ENCODE measurements around the gene PITPNB.

The PITPNB gene

GRCh38 chr22:27878541-27878940 lies 40.5 kb downstream of the PITPNB start:
- Histone ChIP-seq H3K4me1 (ENCODE audit: control insufficient read depth, insufficient read depth, low read length) (peaks cover 49% of the 10 kb centered on the region), H3K9me3 (ENCODE audit: control insufficient read depth, low read length) (no peaks in the 10 kb centered on the region), H3K9ac (ENCODE audit: low read length) (no peak overlapping the region)

DNA sequence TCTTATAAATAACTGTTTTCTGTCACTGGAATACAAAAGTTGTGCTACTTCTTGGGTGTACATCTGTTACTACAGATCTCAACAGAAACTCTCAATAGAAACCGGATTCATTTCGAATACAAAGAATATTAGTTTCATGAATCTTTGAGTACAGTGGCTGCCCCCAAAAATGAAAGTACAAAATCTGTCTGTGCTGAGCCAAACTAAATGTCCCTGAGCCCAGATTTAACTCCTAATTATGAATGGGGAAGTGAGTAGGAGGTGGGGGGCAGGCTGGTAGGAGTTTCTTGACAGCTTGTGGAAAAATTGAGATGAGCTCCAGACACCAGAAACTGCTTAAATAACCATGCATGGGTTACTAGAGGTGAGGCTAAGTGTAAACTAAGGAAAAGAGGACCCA lies 41.6 kb downstream of the PITPNB start:
- no peaks in the 10 kb centered on the region for H3K27me3 ChIP-seq (replicated peaks; ENCODE audit: control insufficient read depth, insufficient read depth, low read length)
- peaks cover 12% of the 10 kb centered on the region for H3K36me3 ChIP-seq (ENCODE audit: control insufficient read depth, insufficient read depth, low read length, severe bottlenecking)
- H3K9me3 ChIP-seq (ENCODE audit: control insufficient read depth, low read length) = no peaks in the 10 kb centered on the region
- no peak overlapping the region for H3K9ac ChIP-seq (ENCODE audit: low read length)
- no peak for DNase-seq (ENCODE audit: low read depth)
- peaks cover 54% of the 10 kb centered on the region for H3K4me1 ChIP-seq (ENCODE audit: control insufficient read depth, insufficient read depth, low read length)
- H3K4me3 ChIP-seq (ENCODE audit: low read length) = no peak overlapping the region

More at GRCh38 chr22:27878541-27878940, 40.5 kb downstream of the PITPNB start:
- no peak for DNase-seq (ENCODE audit: low read depth)
- no peaks in the 10 kb centered on the region for H3K27me3 ChIP-seq (replicated peaks; ENCODE audit: control insufficient read depth, insufficient read depth, low read length)
- H3K36me3 ChIP-seq (ENCODE audit: control insufficient read depth, insufficient read depth, low read length, severe bottlenecking) = peaks cover 11% of the 10 kb centered on the region
- no peak overlapping the region for H3K4me3 ChIP-seq (ENCODE audit: low read length)

DNA sequence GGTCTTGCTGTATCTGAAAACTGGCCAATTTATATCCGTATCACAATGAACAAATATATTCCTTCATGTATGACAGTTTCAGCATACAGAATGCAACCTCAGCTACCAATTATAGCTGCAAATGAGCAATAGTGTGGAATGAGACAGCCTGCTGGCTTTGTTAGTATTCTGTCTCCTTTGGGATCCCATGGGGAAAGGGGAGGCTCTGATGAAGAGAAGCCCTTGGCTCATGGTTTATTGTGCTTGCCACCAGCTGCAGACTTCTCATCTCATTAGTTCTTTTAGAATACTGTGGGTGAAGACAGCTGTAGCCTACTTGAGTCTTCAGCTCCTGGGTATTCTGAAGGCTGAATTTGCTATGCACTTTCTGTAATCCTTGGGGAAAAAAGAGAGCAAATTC lies 42.4 kb downstream of the PITPNB start:
- Histone ChIP-seq H3K4me3 (ENCODE audit: low read length) (no peak overlapping the region), H3K36me3 (ENCODE audit: control insufficient read depth, insufficient read depth, low read length, severe bottlenecking) (peaks cover 19% of the 10 kb centered on the region), H3K27me3 (replicated peaks; ENCODE audit: control insufficient read depth, insufficient read depth, low read length) (no peaks in the 10 kb centered on the region), H3K9ac (ENCODE audit: low read length) (no peak overlapping the region), H3K4me1 (ENCODE audit: control insufficient read depth, insufficient read depth, low read length) (peaks cover 52% of the 10 kb centered on the region), H3K9me3 (ENCODE audit: control insufficient read depth, low read length) (no peaks in the 10 kb centered on the region)
- DNase-seq (ENCODE audit: low read depth) = peak; percentile 47

DNA sequence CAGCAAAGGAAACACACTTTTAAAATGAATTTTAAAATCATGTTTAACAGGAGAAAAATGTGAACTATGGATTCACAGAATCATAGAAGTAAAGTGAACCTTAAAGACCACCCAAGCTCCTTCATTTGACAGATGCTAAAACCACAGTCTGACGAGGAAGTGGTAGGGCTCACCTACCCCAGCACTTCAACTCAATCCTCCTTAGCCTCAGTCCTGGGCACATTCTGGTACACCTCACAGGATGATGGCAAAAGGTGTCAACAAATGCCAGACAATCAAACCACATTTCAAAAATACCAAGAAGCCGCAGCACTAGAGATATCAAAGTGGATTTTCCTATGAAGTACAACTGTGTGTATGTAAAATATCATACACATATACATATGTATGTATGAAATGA lies 43.1 kb downstream of the PITPNB start:
- Histone ChIP-seq H3K4me1 (ENCODE audit: control insufficient read depth, insufficient read depth, low read length) (peaks cover 44% of the 10 kb centered on the region), H3K9me3 (ENCODE audit: control insufficient read depth, low read length) (no peaks in the 10 kb centered on the region), H3K9ac (ENCODE audit: low read length) (no peak overlapping the region), H3K27me3 (replicated peaks; ENCODE audit: control insufficient read depth, insufficient read depth, low read length) (no peaks in the 10 kb centered on the region), H3K4me3 (ENCODE audit: low read length) (no peak overlapping the region), H3K36me3 (ENCODE audit: control insufficient read depth, insufficient read depth, low read length, severe bottlenecking) (peaks cover 26% of the 10 kb centered on the region)
- no peak for DNase-seq (ENCODE audit: low read depth)

- Histone ChIP-seq H3K4me1 (ENCODE audit: control insufficient read depth, insufficient read depth, low read length) (peaks cover 42% of the 10 kb centered on the region), H3K36me3 (ENCODE audit: control insufficient read depth, insufficient read depth, low read length, severe bottlenecking) (peaks cover 38% of the 10 kb centered on the region), H3K9ac (ENCODE audit: low read length) (no peak overlapping the region), H3K27me3 (replicated peaks; ENCODE audit: control insufficient read depth, insufficient read depth, low read length) (no peaks in the 10 kb centered on the region), H3K4me3 (ENCODE audit: low read length) (no peak overlapping the region), H3K9me3 (ENCODE audit: control insufficient read depth, low read length) (no peaks in the 10 kb centered on the region)
- no peak for DNase-seq (ENCODE audit: low read depth)
These were observed 44.3 kb downstream of the PITPNB start for GRCh38 chr22:27874764-27875163.

DNA sequence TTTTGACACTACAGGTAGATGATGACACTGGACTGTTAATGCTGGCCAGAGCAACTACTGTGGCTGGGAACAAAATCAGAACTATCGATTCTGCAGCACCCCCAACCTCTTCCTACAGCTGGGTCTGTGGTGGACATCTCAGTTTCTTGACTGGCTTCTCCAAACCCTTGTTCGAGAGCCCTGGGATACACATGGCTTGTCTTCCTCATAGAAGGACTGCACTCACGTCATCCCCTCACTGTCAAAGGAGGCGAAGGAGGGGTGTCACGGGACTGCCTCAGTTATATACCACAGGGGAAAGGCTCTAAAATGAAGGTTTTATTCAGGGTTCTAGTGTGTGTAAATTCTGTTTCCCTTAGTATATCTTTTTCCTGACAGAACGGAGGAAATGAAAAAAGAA lies 44.9 kb downstream of the PITPNB start:
- H3K9me3 ChIP-seq (ENCODE audit: control insufficient read depth, low read length) = no peaks in the 10 kb centered on the region
- H3K27me3 ChIP-seq (replicated peaks; ENCODE audit: control insufficient read depth, insufficient read depth, low read length) = no peaks in the 10 kb centered on the region
- no peak overlapping the region for H3K4me3 ChIP-seq (ENCODE audit: low read length)
- no peak for DNase-seq (ENCODE audit: low read depth)
- peaks cover 42% of the 10 kb centered on the region for H3K4me1 ChIP-seq (ENCODE audit: control insufficient read depth, insufficient read depth, low read length)
- H3K9ac ChIP-seq (ENCODE audit: low read length) = no peak overlapping the region
- peaks cover 44% of the 10 kb centered on the region for H3K36me3 ChIP-seq (ENCODE audit: control insufficient read depth, insufficient read depth, low read length, severe bottlenecking)

DNA sequence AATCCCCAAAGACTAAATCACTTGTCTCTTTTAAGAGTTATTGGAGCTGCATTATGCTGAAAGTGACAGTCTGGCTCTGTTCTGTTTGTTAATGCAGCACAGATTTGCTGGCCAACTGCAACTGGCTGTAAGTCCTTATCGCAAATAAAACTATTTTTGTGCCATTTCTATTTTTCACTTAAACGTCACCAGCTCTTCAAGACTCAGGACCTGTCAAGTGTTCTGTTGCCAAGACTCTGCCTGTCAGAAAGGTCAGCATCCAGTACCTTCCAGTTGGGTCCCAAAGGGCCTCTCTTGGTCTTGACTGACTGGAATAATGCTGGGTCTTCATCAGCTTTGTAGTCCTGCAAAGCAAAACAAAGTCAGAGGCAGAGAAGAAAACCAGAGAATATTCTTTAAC lies 45.6 kb downstream of the PITPNB start:
- DNase-seq (ENCODE audit: low read depth) = no peak
- Histone ChIP-seq H3K9me3 (ENCODE audit: control insufficient read depth, low read length) (no peaks in the 10 kb centered on the region), H3K27me3 (replicated peaks; ENCODE audit: control insufficient read depth, insufficient read depth, low read length) (no peaks in the 10 kb centered on the region), H3K9ac (ENCODE audit: low read length) (peak overlapping the region; percentile 13), H3K4me3 (ENCODE audit: low read length) (no peak overlapping the region), H3K4me1 (ENCODE audit: control insufficient read depth, insufficient read depth, low read length) (peaks cover 42% of the 10 kb centered on the region), H3K36me3 (ENCODE audit: control insufficient read depth, insufficient read depth, low read length, severe bottlenecking) (peaks cover 44% of the 10 kb centered on the region)

DNA sequence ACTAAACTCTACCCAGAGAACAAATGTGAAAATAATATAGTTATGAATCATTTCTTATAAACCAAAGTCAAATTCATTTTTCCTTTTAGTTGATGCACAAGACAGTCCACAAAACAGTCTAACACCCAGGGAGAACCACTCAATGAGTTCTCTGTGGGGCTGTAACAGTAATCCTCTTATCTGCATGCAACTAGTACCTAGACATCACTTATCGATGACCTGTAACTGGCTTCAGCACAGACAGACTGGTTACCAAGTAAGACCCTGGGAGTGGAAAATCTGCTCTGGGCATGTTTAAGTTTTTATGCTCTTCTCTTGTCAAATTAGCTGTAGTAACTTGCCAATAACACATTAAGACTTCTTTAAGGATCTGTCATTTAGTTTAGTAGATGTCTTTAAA lies 46.6 kb downstream of the PITPNB start:
- no peak for DNase-seq (ENCODE audit: low read depth)
- no peak overlapping the region for H3K4me3 ChIP-seq (ENCODE audit: low read length)
- no peaks in the 10 kb centered on the region for H3K9me3 ChIP-seq (ENCODE audit: control insufficient read depth, low read length)
- H3K27me3 ChIP-seq (replicated peaks; ENCODE audit: control insufficient read depth, insufficient read depth, low read length) = no peaks in the 10 kb centered on the region
- peaks cover 44% of the 10 kb centered on the region for H3K36me3 ChIP-seq (ENCODE audit: control insufficient read depth, insufficient read depth, low read length, severe bottlenecking)
- H3K9ac ChIP-seq (ENCODE audit: low read length) = no peak overlapping the region
- H3K4me1 ChIP-seq (ENCODE audit: control insufficient read depth, insufficient read depth, low read length) = peaks cover 48% of the 10 kb centered on the region

- H3K4me1 ChIP-seq (ENCODE audit: control insufficient read depth, insufficient read depth, low read length) = peaks cover 48% of the 10 kb centered on the region
- no peaks in the 10 kb centered on the region for H3K9me3 ChIP-seq (ENCODE audit: control insufficient read depth, low read length)
- DNase-seq (ENCODE audit: low read depth) = no peak
- no peak overlapping the region for H3K4me3 ChIP-seq (ENCODE audit: low read length)
- peaks cover 44% of the 10 kb centered on the region for H3K36me3 ChIP-seq (ENCODE audit: control insufficient read depth, insufficient read depth, low read length, severe bottlenecking)
- no peak overlapping the region for H3K9ac ChIP-seq (ENCODE audit: low read length)
- no peaks in the 10 kb centered on the region for H3K27me3 ChIP-seq (replicated peaks; ENCODE audit: control insufficient read depth, insufficient read depth, low read length)
These were observed 47.6 kb downstream of the PITPNB start for GRCh38 chr22:27871306-27872014.

DNA sequence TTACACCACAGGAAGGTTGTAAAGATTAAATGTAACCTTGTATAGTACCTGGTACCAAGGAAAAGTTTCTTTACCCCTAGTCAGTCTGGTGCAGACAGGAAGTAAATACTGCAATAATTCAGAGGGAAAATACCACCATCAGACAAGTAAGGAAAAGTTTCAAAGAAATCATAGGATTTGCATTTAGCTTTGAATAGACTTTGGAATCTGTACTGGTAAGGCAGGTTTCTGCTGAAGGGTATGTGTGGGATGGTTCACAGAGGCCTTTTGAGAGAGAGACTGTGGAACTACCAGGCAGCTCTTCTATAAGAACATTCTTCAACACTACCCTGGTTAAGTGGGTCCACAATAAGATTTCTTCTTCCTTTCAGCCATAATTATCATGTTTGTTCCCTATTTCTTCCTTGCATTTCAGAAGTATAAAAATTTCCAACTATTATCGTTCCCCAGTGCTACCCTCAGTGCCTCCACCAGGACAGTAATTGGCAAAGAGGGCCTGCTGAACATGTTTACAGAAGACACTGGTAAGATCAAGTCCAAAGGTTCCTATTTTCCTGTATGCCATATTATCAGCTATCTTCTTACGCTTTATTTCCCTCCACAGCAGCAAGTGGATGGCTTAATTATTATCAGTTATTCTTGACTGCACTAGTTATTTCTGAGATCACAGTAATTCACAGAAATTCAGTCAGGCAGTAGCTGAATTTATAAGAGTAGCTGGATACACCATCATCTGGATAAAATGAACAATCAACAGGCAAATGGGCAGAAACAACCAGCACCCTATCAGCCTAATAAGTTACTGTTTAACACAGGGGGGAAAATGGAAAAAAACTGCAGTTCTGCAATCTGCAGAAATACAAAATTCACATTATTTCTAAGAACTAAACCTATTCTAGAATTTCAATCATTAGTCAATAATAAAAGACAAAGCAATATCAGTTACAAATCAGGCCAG lies 48.5 kb downstream of the PITPNB start:
- Histone ChIP-seq H3K9me3 (ENCODE audit: control insufficient read depth, low read length) (no peaks in the 10 kb centered on the region), H3K4me1 (ENCODE audit: control insufficient read depth, insufficient read depth, low read length) (peaks cover 52% of the 10 kb centered on the region), H3K9ac (ENCODE audit: low read length) (no peak overlapping the region), H3K36me3 (ENCODE audit: control insufficient read depth, insufficient read depth, low read length, severe bottlenecking) (peaks cover 39% of the 10 kb centered on the region), H3K27me3 (replicated peaks; ENCODE audit: control insufficient read depth, insufficient read depth, low read length) (no peaks in the 10 kb centered on the region), H3K4me3 (ENCODE audit: low read length) (no peak overlapping the region)
- no peak for DNase-seq (ENCODE audit: low read depth)

DNA sequence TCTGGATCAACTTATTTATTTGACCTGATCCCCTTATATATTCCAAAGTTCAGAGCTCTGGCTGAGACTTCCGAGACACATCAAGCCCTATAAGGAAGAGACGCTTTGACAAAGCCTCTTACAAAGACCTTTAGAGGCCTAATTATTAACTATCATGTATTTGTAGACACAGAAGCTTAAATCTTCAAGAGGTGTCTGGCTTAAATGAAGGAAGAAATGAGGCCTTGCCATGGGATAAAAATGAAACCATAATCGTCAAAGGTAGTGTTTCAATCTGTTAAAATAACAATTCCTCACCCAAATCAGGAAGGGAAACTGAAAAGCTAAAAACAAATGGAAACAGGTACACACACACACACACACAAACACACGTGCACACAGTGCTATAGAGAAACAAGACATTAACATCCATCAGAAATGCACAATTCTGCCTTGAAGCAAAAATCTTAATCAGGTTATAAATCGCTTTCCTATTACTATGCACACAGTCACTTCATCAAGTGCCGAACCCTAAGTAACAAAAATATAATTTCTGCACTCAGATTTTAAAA lies 50.2 kb downstream of the PITPNB start:
- DNase-seq (ENCODE audit: low read depth) = no peak
- Histone ChIP-seq H3K27me3 (replicated peaks; ENCODE audit: control insufficient read depth, insufficient read depth, low read length) (no peaks in the 10 kb centered on the region), H3K4me3 (ENCODE audit: low read length) (no peak overlapping the region), H3K9ac (ENCODE audit: low read length) (no peak overlapping the region), H3K36me3 (ENCODE audit: control insufficient read depth, insufficient read depth, low read length, severe bottlenecking) (peaks cover 35% of the 10 kb centered on the region), H3K4me1 (ENCODE audit: control insufficient read depth, insufficient read depth, low read length) (peaks cover 42% of the 10 kb centered on the region), H3K9me3 (ENCODE audit: control insufficient read depth, low read length) (no peaks in the 10 kb centered on the region)
